Measurements from ENCODE around the gene ELN.
A peak's percentile ranks its signal among the peaks of the same experiment; 100 is the strongest.

The ELN gene

GRCh38 chr7:74084722-74085578 is 57.0 kb downstream of the ELN start:
- Histone ChIP-seq H3K27me3 (ENCODE audit: control insufficient read depth, insufficient read depth, low read length) (no peaks in the 10 kb centered on the region), H3K9ac (ENCODE audit: low read length) (peak overlapping the region; percentile 64), H3K4me1 (ENCODE audit: control insufficient read depth, insufficient read depth, low read length) (peaks cover 14% of the 10 kb centered on the region), H3K9me3 (ENCODE audit: control insufficient read depth, insufficient read depth, low read depth, low read length) (no peaks in the 10 kb centered on the region), H3K4me3 (ENCODE audit: low read depth, low read length) (peak overlapping the region; percentile 70), H3K36me3 (ENCODE audit: control insufficient read depth, insufficient read depth, low read length) (peaks cover 37% of the 10 kb centered on the region), H3K27ac (ENCODE audit: low read depth, low read length) (no peak overlapping the region; the same call in 1 of the 2 replicates)

GRCh38 chr7:74087791-74088453 is 59.9 kb downstream of the ELN start:
- Histone ChIP-seq H3K36me3 (ENCODE audit: control insufficient read depth, insufficient read depth, low read length) (peaks cover 44% of the 10 kb centered on the region), H3K9ac (ENCODE audit: low read length) (no peak overlapping the region), H3K4me1 (ENCODE audit: control insufficient read depth, insufficient read depth, low read length) (peaks cover 21% of the 10 kb centered on the region), H3K27ac (ENCODE audit: low read depth, low read length) (no peak overlapping the region), H3K27me3 (ENCODE audit: control insufficient read depth, insufficient read depth, low read length) (no peaks in the 10 kb centered on the region), H3K9me3 (ENCODE audit: control insufficient read depth, insufficient read depth, low read depth, low read length) (no peaks in the 10 kb centered on the region), H3K4me3 (ENCODE audit: low read depth, low read length) (no peak overlapping the region)

- H3K9ac ChIP-seq (ENCODE audit: low read length), result no peak overlapping the region
- H3K4me1 ChIP-seq (ENCODE audit: control insufficient read depth, insufficient read depth, low read length), result peaks cover 34% of the 10 kb centered on the region
- no peak overlapping the region for H3K27ac ChIP-seq (ENCODE audit: low read depth, low read length)
- peaks cover 41% of the 10 kb centered on the region for H3K36me3 ChIP-seq (ENCODE audit: control insufficient read depth, insufficient read depth, low read length)
- H3K27me3 ChIP-seq (ENCODE audit: control insufficient read depth, insufficient read depth, low read length), result no peaks in the 10 kb centered on the region
- no peak overlapping the region for H3K4me3 ChIP-seq (ENCODE audit: low read depth, low read length)
- peaks cover 7% of the 10 kb centered on the region for H3K9me3 ChIP-seq (ENCODE audit: control insufficient read depth, insufficient read depth, low read depth, low read length)
These were observed 64.5 kb downstream of the ELN start for GRCh38 chr7:74092321-74092963.

- Histone ChIP-seq H3K4me3 (ENCODE audit: low read depth, low read length) (no peak overlapping the region), H3K9me3 (ENCODE audit: control insufficient read depth, insufficient read depth, low read depth, low read length) (peaks cover 12% of the 10 kb centered on the region), H3K27ac (ENCODE audit: low read depth, low read length) (no peak overlapping the region), H3K36me3 (ENCODE audit: control insufficient read depth, insufficient read depth, low read length) (peaks cover 41% of the 10 kb centered on the region), H3K9ac (ENCODE audit: low read length) (no peak overlapping the region), H3K27me3 (ENCODE audit: control insufficient read depth, insufficient read depth, low read length) (no peaks in the 10 kb centered on the region), H3K4me1 (ENCODE audit: control insufficient read depth, insufficient read depth, low read length) (peaks cover 34% of the 10 kb centered on the region)
These were observed 65.0 kb downstream of the ELN start for GRCh38 chr7:74092964-74093471.

- peak overlapping the region; percentile 67; the same call in 1 of the 2 replicates for H3K27ac ChIP-seq (ENCODE audit: low read depth, low read length)
- H3K9ac ChIP-seq (ENCODE audit: low read length), result peak overlapping the region; percentile 24
- no peaks in the 10 kb centered on the region for H3K27me3 ChIP-seq (ENCODE audit: control insufficient read depth, insufficient read depth, low read length)
- H3K4me3 ChIP-seq (ENCODE audit: low read depth, low read length), result peak overlapping the region; percentile 40
- H3K4me1 ChIP-seq (ENCODE audit: control insufficient read depth, insufficient read depth, low read length), result peaks cover 34% of the 10 kb centered on the region
- H3K36me3 ChIP-seq (ENCODE audit: control insufficient read depth, insufficient read depth, low read length), result peaks cover 41% of the 10 kb centered on the region
- peaks cover 12% of the 10 kb centered on the region for H3K9me3 ChIP-seq (ENCODE audit: control insufficient read depth, insufficient read depth, low read depth, low read length)
These were observed 65.8 kb downstream of the ELN start for GRCh38 chr7:74093671-74094223.

GRCh38 chr7:74094224-74095101 is 66.5 kb downstream of the ELN start:
- Histone ChIP-seq H3K36me3 (ENCODE audit: control insufficient read depth, insufficient read depth, low read length) (peaks cover 41% of the 10 kb centered on the region), H3K4me3 (ENCODE audit: low read depth, low read length) (peak overlapping the region; percentile 40), H3K27me3 (ENCODE audit: control insufficient read depth, insufficient read depth, low read length) (no peaks in the 10 kb centered on the region), H3K9ac (ENCODE audit: low read length) (peak overlapping the region; percentile 72), H3K4me1 (ENCODE audit: control insufficient read depth, insufficient read depth, low read length) (peaks cover 34% of the 10 kb centered on the region), H3K27ac (ENCODE audit: low read depth, low read length) (peak overlapping the region; percentile 67; the same call in 1 of the 2 replicates), H3K9me3 (ENCODE audit: control insufficient read depth, insufficient read depth, low read depth, low read length) (peaks cover 12% of the 10 kb centered on the region)

GRCh38 chr7:74095135-74095534 is 67.2 kb downstream of the ELN start:
- peak overlapping the region; percentile 72 for H3K9ac ChIP-seq (ENCODE audit: low read length)
- H3K4me1 ChIP-seq (ENCODE audit: control insufficient read depth, insufficient read depth, low read length), result peaks cover 34% of the 10 kb centered on the region
- peaks cover 44% of the 10 kb centered on the region for H3K36me3 ChIP-seq (ENCODE audit: control insufficient read depth, insufficient read depth, low read length)
- H3K9me3 ChIP-seq (ENCODE audit: control insufficient read depth, insufficient read depth, low read depth, low read length), result peaks cover 12% of the 10 kb centered on the region
- H3K4me3 ChIP-seq (ENCODE audit: low read depth, low read length), result peak overlapping the region; percentile 40
- H3K27me3 ChIP-seq (ENCODE audit: control insufficient read depth, insufficient read depth, low read length), result no peaks in the 10 kb centered on the region
- H3K27ac ChIP-seq (ENCODE audit: low read depth, low read length), result peak overlapping the region; percentile 67; the same call in 1 of the 2 replicates

GRCh38 chr7:74097937-74098614 is 70.1 kb downstream of the ELN start:
- Histone ChIP-seq H3K9me3 (ENCODE audit: control insufficient read depth, insufficient read depth, low read depth, low read length) (peaks cover 12% of the 10 kb centered on the region), H3K4me3 (ENCODE audit: low read depth, low read length) (no peak overlapping the region), H3K4me1 (ENCODE audit: control insufficient read depth, insufficient read depth, low read length) (peaks cover 22% of the 10 kb centered on the region), H3K27ac (ENCODE audit: low read depth, low read length) (peak overlapping the region; percentile 4; the same call in 1 of the 2 replicates), H3K9ac (ENCODE audit: low read length) (no peak overlapping the region), H3K36me3 (ENCODE audit: control insufficient read depth, insufficient read depth, low read length) (peaks cover 59% of the 10 kb centered on the region), H3K27me3 (ENCODE audit: control insufficient read depth, insufficient read depth, low read length) (no peaks in the 10 kb centered on the region)

GRCh38 chr7:74099031-74099430 is 71.1 kb downstream of the ELN start:
- peaks cover 68% of the 10 kb centered on the region for H3K36me3 ChIP-seq (ENCODE audit: control insufficient read depth, insufficient read depth, low read length)
- no peak overlapping the region for H3K4me3 ChIP-seq (ENCODE audit: low read depth, low read length)
- H3K4me1 ChIP-seq (ENCODE audit: control insufficient read depth, insufficient read depth, low read length), result peaks cover 14% of the 10 kb centered on the region
- no peaks in the 10 kb centered on the region for H3K27me3 ChIP-seq (ENCODE audit: control insufficient read depth, insufficient read depth, low read length)
- H3K9me3 ChIP-seq (ENCODE audit: control insufficient read depth, insufficient read depth, low read depth, low read length), result peaks cover 12% of the 10 kb centered on the region
- no peak overlapping the region for H3K9ac ChIP-seq (ENCODE audit: low read length)
- no peak overlapping the region for H3K27ac ChIP-seq (ENCODE audit: low read depth, low read length)
